ENCODE data around the gene NFATC1.

DNA sequence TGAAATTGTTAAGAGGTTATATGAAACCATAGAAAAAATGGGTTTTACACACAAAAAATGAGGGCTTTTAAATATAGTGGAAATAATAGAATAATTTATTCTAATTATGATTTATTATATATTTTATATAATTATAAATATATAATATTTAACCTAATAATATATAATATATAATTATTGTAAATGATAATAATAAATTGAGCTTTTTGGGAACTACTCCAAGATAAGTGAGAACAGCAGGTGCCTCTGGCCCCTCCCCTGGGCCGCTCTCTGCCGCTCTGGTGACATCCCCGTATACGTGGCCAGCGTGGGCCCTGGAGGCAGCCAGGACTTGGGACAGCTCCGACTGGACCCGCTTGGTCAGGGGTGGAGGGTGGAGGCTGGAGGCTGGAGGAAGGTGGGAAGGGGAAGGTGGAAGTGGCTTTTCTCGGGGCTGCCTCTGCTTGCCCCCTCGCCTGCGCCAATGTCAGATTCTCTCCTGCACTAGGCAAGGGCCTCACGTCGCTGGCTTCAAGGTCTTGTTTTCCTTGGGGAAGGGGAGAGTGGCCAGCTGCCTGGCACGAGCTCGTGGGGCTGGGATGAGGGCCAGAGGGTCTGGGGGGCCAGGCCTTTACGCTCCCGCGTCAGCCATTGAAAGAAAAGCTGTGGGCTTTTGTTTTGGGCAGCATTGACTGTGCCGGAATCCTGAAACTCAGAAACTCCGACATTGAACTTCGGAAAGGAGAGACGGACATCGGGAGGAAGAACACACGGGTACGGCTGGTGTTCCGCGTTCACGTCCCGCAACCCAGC lies 54.8 kb downstream of the NFATC1 start:
- TF ChIP-seq GATA2 (IDR thresholded peaks at IDR 0.05; ENCODE audit: low read depth, low read length) (no peak), GATA3 (IDR thresholded peaks at IDR 0.05; ENCODE audit: low read depth, low read length) (no peak)

Measured in SH-SY5Y (cell line).